B cell (primary cell): ENCODE results near the gene USE1.

ENCODE experiments used
- EZH2 ChIP-seq: IDR thresholded peaks from 2 replicates; pipeline ENCODE4 v1.6.1; 2012; ENCODE audit warnings: borderline replicate concordance, low read depth, mild to moderate bottlenecking, moderate library complexity, low read length; ENCODE audit not compliant: insufficient read depth, poor library complexity, severe bottlenecking
- TF ChIP-seq, protein P1 (sequence below): fragments of 200-600 bp; IDR thresholded peaks from one replicate; pipeline ENCODE4 v1.8.0; 2022; ENCODE audit warnings: antibody characterized with exemption, mild to moderate bottlenecking

GRCh38 chr19:17259118-17259780 lies 44.1 kb downstream of the USE1 start:
- TF ChIP-seq, protein P1, sequence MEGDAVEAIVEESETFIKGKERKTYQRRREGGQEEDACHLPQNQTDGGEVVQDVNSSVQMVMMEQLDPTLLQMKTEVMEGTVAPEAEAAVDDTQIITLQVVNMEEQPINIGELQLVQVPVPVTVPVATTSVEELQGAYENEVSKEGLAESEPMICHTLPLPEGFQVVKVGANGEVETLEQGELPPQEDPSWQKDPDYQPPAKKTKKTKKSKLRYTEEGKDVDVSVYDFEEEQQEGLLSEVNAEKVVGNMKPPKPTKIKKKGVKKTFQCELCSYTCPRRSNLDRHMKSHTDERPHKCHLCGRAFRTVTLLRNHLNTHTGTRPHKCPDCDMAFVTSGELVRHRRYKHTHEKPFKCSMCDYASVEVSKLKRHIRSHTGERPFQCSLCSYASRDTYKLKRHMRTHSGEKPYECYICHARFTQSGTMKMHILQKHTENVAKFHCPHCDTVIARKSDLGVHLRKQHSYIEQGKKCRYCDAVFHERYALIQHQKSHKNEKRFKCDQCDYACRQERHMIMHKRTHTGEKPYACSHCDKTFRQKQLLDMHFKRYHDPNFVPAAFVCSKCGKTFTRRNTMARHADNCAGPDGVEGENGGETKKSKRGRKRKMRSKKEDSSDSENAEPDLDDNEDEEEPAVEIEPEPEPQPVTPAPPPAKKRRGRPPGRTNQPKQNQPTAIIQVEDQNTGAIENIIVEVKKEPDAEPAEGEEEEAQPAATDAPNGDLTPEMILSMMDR: no peak
- TF ChIP-seq EZH2: no peak
